Measurements from ENCODE around the gene ZMYM5.
"Not testable (repeated sequence)": the region's sequence is repeated elsewhere in the genome, so short reads cannot be mapped to it uniquely, and the experiment has no call there.

The ZMYM5 gene

GRCh38 chr13:19857637-19858036 is 5.8 kb downstream of the ZMYM5 start:
- H3K9me3 Mint-ChIP-seq (ENCODE audit: low read depth); H3K4me3 Mint-ChIP-seq; H3K27me3 Mint-ChIP-seq; H3K36me3 Mint-ChIP-seq: not testable (repeated sequence)
- peaks cover 49% of the 10 kb centered on the region for H3K4me1 Mint-ChIP-seq (ENCODE audit: low read depth)
- H3K27ac Mint-ChIP-seq = peak overlapping the region; percentile 28

GRCh38 chr13:19852766-19853165 is 10.7 kb downstream of the ZMYM5 start:
- H3K4me1 Mint-ChIP-seq (ENCODE audit: low read depth) = peaks cover 38% of the 10 kb centered on the region
- H3K9me3 Mint-ChIP-seq (ENCODE audit: low read depth) = no peaks in the 10 kb centered on the region
- peak overlapping the region; percentile 28 for H3K27ac Mint-ChIP-seq
- H3K27me3 Mint-ChIP-seq = no peaks in the 10 kb centered on the region
- peaks cover 11% of the 10 kb centered on the region for H3K36me3 Mint-ChIP-seq
- no peak overlapping the region for H3K4me3 Mint-ChIP-seq

GRCh38 chr13:19845758-19846157 is 17.7 kb downstream of the ZMYM5 start:
- Mint-ChIP-seq H3K9me3 (ENCODE audit: low read depth) (no peaks in the 10 kb centered on the region), H3K27ac (no peak overlapping the region), H3K4me1 (ENCODE audit: low read depth) (peaks cover 23% of the 10 kb centered on the region), H3K36me3 (peaks cover 5% of the 10 kb centered on the region), H3K27me3 (no peaks in the 10 kb centered on the region), H3K4me3 (peak overlapping the region; percentile 34)

- no peaks in the 10 kb centered on the region for H3K27me3 Mint-ChIP-seq
- H3K36me3 Mint-ChIP-seq = peaks cover 9% of the 10 kb centered on the region
- no peak overlapping the region for H3K4me3 Mint-ChIP-seq
- H3K4me1 Mint-ChIP-seq (ENCODE audit: low read depth) = peaks cover 10% of the 10 kb centered on the region
- no peaks in the 10 kb centered on the region for H3K9me3 Mint-ChIP-seq (ENCODE audit: low read depth)
- H3K27ac Mint-ChIP-seq = peak overlapping the region; percentile 5
Observed at GRCh38 chr13:19838865-19839275, 24.6 kb downstream of the ZMYM5 start.

- Mint-ChIP-seq H3K4me1 (ENCODE audit: low read depth) (peaks cover 10% of the 10 kb centered on the region), H3K27ac (no peak overlapping the region), H3K9me3 (ENCODE audit: low read depth) (no peaks in the 10 kb centered on the region), H3K36me3 (peaks cover 11% of the 10 kb centered on the region), H3K27me3 (no peaks in the 10 kb centered on the region), H3K4me3 (no peak overlapping the region)
Observed at GRCh38 chr13:19836472-19836871, 27.0 kb downstream of the ZMYM5 start.

- peaks cover 14% of the 10 kb centered on the region for H3K36me3 Mint-ChIP-seq
- no peaks in the 10 kb centered on the region for H3K9me3 Mint-ChIP-seq (ENCODE audit: low read depth)
- H3K27me3 Mint-ChIP-seq = no peaks in the 10 kb centered on the region
- no peak overlapping the region for H3K27ac Mint-ChIP-seq
- no peak overlapping the region for H3K4me3 Mint-ChIP-seq
- peaks cover 10% of the 10 kb centered on the region for H3K4me1 Mint-ChIP-seq (ENCODE audit: low read depth)
Observed at GRCh38 chr13:19834704-19835103, 28.7 kb downstream of the ZMYM5 start.

- Mint-ChIP-seq H3K27ac (no peak overlapping the region), H3K27me3 (no peaks in the 10 kb centered on the region), H3K4me1 (ENCODE audit: low read depth) (peaks cover 5% of the 10 kb centered on the region), H3K36me3 (peaks cover 24% of the 10 kb centered on the region), H3K4me3 (no peak overlapping the region), H3K9me3 (ENCODE audit: low read depth) (no peaks in the 10 kb centered on the region)
Observed at GRCh38 chr13:19822673-19823072, 40.8 kb downstream of the ZMYM5 start.

- Mint-ChIP-seq H3K4me3 (no peak overlapping the region), H3K36me3 (peaks cover 14% of the 10 kb centered on the region), H3K9me3 (ENCODE audit: low read depth) (no peaks in the 10 kb centered on the region), H3K4me1 (ENCODE audit: low read depth) (peaks cover 5% of the 10 kb centered on the region), H3K27me3 (no peaks in the 10 kb centered on the region), H3K27ac (no peak overlapping the region)
Observed at GRCh38 chr13:19818223-19818842, 45.1 kb downstream of the ZMYM5 start.

- Mint-ChIP-seq H3K27ac (no peak overlapping the region), H3K4me3 (no peak overlapping the region), H3K36me3 (peaks cover 14% of the 10 kb centered on the region), H3K27me3 (no peaks in the 10 kb centered on the region), H3K9me3 (ENCODE audit: low read depth) (no peaks in the 10 kb centered on the region), H3K4me1 (ENCODE audit: low read depth) (peaks cover 5% of the 10 kb centered on the region)
Observed at GRCh38 chr13:19817510-19818158, 45.8 kb downstream of the ZMYM5 start.

GRCh38 chr13:19817106-19817505 is 46.3 kb downstream of the ZMYM5 start:
- Mint-ChIP-seq H3K9me3 (ENCODE audit: low read depth) (no peaks in the 10 kb centered on the region), H3K27ac (no peak overlapping the region), H3K4me3 (no peak overlapping the region), H3K4me1 (ENCODE audit: low read depth) (peaks cover 5% of the 10 kb centered on the region), H3K27me3 (no peaks in the 10 kb centered on the region), H3K36me3 (peaks cover 16% of the 10 kb centered on the region)

- peaks cover 14% of the 10 kb centered on the region for H3K36me3 Mint-ChIP-seq
- not testable (repeated sequence) for H3K9me3 Mint-ChIP-seq (ENCODE audit: low read depth); H3K27me3 Mint-ChIP-seq; H3K4me1 Mint-ChIP-seq (ENCODE audit: low read depth); H3K27ac Mint-ChIP-seq; H3K4me3 Mint-ChIP-seq
Observed at GRCh38 chr13:19815842-19816241, 47.6 kb downstream of the ZMYM5 start.

GRCh38 chr13:19810996-19811881 is 52.2 kb downstream of the ZMYM5 start:
- H3K9me3 Mint-ChIP-seq (ENCODE audit: low read depth) = no peaks in the 10 kb centered on the region
- peaks cover 4% of the 10 kb centered on the region for H3K4me1 Mint-ChIP-seq (ENCODE audit: low read depth)
- H3K27me3 Mint-ChIP-seq = no peaks in the 10 kb centered on the region
- H3K36me3 Mint-ChIP-seq = peaks cover 5% of the 10 kb centered on the region
- no peak overlapping the region for H3K27ac Mint-ChIP-seq
- no peak overlapping the region for H3K4me3 Mint-ChIP-seq

GRCh38 chr13:19810151-19810550 is 53.3 kb downstream of the ZMYM5 start:
- peaks cover 4% of the 10 kb centered on the region for H3K4me1 Mint-ChIP-seq (ENCODE audit: low read depth)
- no peak overlapping the region for H3K4me3 Mint-ChIP-seq
- H3K27me3 Mint-ChIP-seq = no peaks in the 10 kb centered on the region
- H3K27ac Mint-ChIP-seq = no peak overlapping the region
- no peaks in the 10 kb centered on the region for H3K9me3 Mint-ChIP-seq (ENCODE audit: low read depth)
- H3K36me3 Mint-ChIP-seq = peaks cover 5% of the 10 kb centered on the region

- Mint-ChIP-seq H3K9me3 (ENCODE audit: low read depth) (no peaks in the 10 kb centered on the region), H3K27ac (no peak overlapping the region), H3K27me3 (no peaks in the 10 kb centered on the region), H3K4me1 (ENCODE audit: low read depth) (peaks cover under 1% of the 10 kb centered on the region), H3K36me3 (no peaks in the 10 kb centered on the region), H3K4me3 (no peak overlapping the region)
Observed at GRCh38 chr13:19805765-19806164, 57.7 kb downstream of the ZMYM5 start.

- H3K27me3 Mint-ChIP-seq = no peaks in the 10 kb centered on the region
- no peak overlapping the region for H3K4me3 Mint-ChIP-seq
- H3K36me3 Mint-ChIP-seq = peaks cover 3% of the 10 kb centered on the region
- no peaks in the 10 kb centered on the region for H3K4me1 Mint-ChIP-seq (ENCODE audit: low read depth)
- no peaks in the 10 kb centered on the region for H3K9me3 Mint-ChIP-seq (ENCODE audit: low read depth)
- H3K27ac Mint-ChIP-seq = no peak overlapping the region
Observed at GRCh38 chr13:19795956-19796355, 67.5 kb downstream of the ZMYM5 start.
